Measurements from ENCODE around the gene SDK2. TPM values are rescaled to one million over a fixed set of nuclear protein-coding genes. Genes with fewer than 3 reads are reported as not detected.

SDK2 gene
- total and polyA plus RNA-seq, 2 of the 8 experiments (the other 6 are each of a cell fraction or from before 2014, with no cell fraction given), result 3.9 to 4.1 TPM

DNA sequence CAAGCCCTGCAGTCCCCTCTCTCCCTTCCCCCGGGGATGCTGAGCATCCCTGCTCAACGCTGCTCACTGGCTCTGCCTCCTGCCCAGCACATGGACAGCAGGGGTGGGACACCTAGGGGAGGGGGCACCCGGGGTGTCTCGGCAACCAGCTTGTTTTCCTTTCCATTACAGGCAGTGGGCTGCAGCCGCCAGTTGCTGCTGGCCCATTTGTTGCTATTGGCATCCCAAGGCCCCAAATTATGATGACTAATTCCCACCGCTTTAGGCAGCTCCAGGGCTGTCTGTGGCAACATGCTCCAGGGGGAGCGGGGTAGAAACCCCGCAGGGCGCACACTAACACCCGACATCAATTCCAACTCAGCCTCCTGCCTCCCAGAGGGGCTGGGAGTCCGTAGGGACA, 4.9 kb downstream of the SDK2 start (continued):
- TF ChIP-seq ATF3 (IDR thresholded peaks at IDR 0.05; ENCODE audit: insufficient read depth, low read depth, low read length) (no peak), CEBPB (IDR thresholded peaks at IDR 0.05; ENCODE audit: low read depth, low read length) (no peak), SAP30 (IDR thresholded peaks at IDR 0.05; ENCODE audit: insufficient read depth, insufficient replicate concordance, low read length) (no peak)
